GM19397 (cell line): ENCODE data around the gene UGT1A5.

Source experiments
- ATAC-seq: cut with Tn5 transposase; IDR thresholded peaks from one replicate; pipeline ENCODE4 v1.9.1; 2021; ENCODE audit warnings: mild to moderate bottlenecking, moderate library complexity; ENCODE audit not compliant: unreplicated experiment

UGT1A5 gene

DNA sequence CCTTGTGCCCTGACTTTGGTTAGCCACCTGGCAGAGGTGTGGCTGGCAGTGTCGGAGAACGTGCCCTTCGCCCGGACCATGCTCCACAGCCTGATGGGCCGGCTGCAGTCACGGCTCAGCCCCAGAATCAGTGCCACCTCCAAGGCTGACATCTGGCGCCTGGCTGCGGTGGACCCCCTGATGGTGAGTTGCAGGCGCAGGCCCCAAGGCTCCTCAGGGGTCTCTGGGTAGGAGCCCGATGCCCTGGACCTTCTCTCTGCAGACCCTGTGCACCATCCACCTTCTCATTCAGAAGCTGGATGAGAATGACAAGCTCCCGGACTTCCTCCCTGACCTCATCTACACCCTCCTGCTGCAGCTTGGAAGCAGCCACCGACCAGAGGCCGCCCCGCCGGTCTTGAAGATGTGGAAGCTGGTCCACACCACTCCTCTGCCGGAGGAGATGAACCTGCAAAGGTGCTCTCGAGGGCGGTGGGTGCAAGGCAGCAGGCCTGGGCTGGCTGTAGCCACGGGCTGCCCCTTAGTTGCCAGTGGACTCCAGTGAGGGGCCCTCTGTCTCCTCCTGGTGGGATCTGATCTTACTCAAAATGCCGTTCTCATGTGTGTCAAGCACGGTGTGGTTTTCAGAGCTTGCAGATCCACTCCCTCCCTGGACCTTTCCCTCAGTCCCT is 109.5 kb downstream of the UGT1A5 start:
- no peak for ATAC-seq
